Measurements from ENCODE around the gene PDSS2.

Gene PDSS2

DNA sequence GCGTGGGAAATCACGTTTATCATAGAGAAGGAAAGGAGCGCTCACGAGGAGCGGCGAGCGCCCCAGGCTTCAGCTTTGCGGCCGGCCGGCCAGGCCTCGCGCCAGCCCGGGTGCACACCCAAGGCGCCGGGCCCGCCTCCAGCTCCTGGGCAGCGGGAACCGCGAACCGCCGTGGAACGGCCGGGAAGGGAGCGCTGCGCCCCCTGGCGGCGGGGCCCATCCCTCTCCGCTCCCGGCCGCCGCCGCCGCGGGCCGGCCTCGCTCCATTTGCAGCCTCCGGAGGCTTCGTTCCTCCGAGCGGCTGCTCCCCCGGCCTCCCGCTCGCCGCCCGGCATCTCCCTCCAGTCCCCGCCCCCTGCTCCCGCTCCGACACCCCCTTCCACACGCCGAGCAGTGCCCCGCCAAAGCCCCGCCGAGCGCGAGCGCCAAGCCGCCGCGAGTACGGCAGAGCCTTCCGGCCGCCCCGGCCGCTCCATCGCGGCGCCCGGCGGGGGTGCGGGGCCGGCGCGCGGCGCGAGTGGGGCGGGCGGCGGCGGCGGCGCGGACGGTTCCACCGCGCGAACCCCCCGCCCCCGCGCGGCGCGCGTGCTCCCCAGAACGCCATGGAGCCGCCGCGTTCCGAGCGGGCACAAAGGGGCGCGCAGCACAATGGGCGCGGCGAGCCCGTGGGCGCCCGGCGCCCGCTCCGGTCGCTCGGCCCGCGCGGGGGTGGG is 345.0 kb downstream of the PDSS2 start:
- DNase-seq, result peak; percentile 69 to 89

DNA sequence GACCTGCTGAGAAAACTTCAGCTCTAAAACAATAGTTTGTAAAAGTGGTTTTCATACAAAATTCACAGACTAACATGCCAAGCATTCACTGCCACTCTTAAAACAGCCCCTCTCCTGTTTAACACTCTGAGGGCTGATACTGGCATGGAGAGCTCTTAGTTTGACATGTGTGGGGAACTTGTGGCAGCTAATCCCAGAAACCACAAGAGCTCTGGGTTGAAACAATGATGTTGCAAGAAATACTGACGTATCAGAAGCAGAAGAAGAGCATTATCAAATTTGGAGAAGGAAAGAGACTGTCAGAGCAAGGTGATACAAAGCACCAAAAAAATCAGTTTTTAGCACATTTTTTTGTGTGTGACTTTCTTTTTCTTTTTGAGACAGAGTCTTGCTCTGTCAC is 349.2 kb downstream of the PDSS2 start:
- DNase-seq, result no peak

DNA sequence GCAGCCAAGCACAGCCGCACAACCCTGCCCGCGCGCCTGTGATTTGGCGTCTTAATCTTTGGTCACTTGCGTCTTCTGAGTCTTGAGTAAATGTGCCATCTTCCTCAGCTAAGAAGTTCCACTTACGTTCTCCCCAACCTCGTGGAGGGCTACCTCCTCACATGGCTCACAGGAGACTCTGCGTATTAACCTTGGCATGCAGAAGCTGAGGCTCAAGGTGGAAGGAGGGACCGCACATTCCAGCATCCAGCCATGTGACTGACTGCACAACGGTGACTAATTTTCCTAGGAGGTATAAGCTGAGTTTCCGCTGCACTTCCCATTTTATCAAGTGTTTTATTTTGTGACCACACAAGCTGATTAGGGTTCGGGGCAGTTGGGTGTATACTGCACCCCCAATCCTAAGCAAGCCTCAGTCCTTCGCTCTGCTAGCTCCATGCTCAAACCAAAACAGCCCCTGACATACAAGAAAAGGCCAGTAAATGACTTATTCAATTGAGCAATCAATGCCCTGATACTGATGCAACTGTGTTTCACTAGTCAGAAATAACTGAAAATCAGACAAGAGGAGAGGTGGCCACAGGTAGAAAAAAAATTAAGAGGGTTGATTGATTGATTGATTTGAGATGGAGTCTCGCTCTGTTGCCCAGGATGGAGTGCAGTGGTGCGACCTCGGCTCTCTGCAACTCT is 351.0 kb downstream of the PDSS2 start:
- DNase-seq, result no peak

DNA sequence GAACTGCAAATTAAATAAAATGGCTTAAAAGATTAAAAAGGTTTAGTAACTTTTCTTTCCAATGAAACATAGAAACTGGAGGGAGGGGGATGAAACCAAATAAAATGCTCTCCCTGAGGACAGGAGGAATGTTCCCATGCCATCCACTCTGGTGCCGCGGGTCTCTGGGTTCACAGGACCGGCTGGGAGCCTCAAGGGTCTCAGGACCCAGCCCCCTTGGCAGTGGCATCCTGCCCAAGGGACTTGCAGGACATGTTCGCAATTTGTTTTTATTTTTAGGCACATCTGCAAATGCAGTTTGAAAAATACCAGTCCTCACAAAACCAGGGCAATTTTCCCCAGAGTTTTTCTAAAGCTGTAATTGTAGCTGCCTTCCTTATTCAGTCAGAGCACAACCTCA is 351.6 kb downstream of the PDSS2 start:
- DNase-seq, result no peak

DNA sequence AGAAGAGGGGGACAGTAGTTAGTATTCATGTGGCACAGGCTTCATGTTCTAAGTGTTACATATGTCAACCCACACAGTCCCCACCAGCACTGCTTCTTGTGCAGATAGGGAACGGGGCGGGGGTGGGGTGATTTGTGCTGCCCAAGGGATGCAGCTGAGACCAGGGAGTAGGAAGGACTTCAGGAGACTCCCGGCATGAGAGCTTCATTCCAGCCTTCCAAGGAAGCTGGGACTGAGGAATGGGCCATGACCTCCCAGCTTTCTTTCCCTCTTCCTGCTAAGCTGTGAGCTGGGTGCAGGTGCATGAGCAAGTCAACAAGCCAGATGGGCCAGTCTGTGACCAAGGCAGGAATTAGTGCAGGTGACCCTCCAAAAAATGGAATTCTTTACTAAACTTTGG is 353.2 kb downstream of the PDSS2 start:
- DNase-seq, result no peak

DNA sequence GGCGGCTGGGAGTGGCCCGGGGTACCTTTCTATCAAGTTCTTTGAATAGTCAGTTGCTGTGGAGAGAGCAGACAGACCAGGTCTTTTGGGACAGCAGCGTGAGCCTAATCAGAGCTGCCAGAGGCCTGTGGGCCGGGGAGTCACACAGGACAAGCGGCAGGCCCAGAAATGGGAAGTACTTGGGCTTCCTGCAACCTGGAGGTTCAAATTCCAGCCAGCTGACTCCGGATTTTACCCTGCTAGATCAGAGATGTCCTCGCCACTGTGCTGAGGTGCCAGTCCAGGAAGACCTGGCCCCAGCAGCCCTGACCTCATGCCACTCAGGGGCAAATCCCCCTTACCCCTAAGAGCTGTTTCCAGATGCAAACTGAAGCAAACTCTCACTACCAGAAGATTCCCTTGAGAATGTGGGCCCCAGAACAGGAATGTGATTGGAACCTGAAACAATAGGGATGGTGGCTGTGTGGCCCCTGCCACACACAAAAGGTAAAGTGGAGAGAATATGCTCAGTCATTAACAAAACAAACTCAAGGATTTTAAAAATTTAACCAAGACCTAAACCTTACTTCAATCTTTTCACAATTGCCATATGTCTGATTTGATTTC is 353.8 kb downstream of the PDSS2 start:
- DNase-seq, result no peak

DNA sequence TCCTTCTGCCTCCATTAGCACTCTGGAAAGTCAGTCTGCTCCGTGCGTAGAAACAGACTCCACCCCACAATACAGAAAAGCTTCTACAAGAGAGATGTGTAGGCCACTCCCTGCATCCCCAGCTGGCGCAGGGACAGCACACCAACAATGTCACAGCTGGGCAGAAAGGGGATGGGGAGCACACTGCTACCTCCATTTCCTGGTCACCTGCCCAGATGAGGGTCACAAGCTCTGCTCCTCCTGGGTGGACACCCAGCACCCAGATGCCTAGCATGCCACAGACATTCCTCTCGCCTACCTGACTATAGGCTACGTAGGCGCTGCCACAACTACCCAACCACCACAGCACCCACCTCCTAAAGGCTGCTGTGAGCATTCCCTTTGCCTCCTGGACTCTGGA is 356.3 kb downstream of the PDSS2 start:
- DNase-seq, result peak in 1 of 2 experiments; percentile 9

All from NCI-H446 (cell line).